Vagina (tissue), 2 donors: ENCODE measurements around the gene HMCN1.

Experiments
- POLR2A ChIP-seq, 2 donors: fragments of 450-650 bp; IDR thresholded peaks; one replicate each; pipeline ENCODE4 v1.6.1; 2017; ENCODE audit warnings: antibody characterized with exemption in 2 of 2, mild to moderate bottlenecking in 2 of 2, moderate library complexity in 2 of 2
- POLR2AphosphoS5 ChIP-seq, 2 donors: sonication (generic); formaldehyde crosslinking; IDR thresholded peaks; one replicate each; pipeline ENCODE4 v1.9.0; 2017; ENCODE audit warnings: antibody characterized with exemption in 2 of 2, mild to moderate bottlenecking in 2 of 2, low read depth in 1 of 2; ENCODE audit not compliant: insufficient read depth in 1 of 2
- TF ChIP-seq, protein P1 (sequence below), 3 experiments: fragments of 450-650 bp in 2 of 3; fragments of 200-600 bp in 1 of 3; sonication (generic) in 1 of 3; IDR thresholded peaks; one replicate each; pipeline ENCODE4 v1.5.1; 2017 to 2019; ENCODE audit warnings: antibody characterized with exemption in 3 of 3, mild to moderate bottlenecking in 2 of 3, moderate library complexity in 2 of 3

DNA sequence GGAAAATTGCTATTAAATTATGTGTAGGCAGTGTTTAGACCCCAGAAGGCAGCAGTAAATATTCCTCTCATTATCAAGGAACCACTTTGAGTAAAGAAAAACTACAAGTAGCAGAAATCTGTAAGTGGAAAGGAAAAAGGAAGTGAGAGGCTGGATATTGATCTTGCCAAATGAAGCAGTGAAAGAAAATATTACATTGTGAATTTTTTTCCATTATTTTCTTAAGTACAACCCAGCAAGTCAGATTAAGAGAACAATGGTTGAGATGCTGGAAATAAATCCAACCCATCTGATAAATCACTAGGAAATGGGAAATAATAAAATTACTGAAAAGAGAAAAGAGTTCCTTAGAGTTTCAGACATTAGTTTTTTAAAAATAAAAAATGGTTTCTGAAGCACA, 106.7 kb downstream of the HMCN1 start:
- TF ChIP-seq, protein P1, sequence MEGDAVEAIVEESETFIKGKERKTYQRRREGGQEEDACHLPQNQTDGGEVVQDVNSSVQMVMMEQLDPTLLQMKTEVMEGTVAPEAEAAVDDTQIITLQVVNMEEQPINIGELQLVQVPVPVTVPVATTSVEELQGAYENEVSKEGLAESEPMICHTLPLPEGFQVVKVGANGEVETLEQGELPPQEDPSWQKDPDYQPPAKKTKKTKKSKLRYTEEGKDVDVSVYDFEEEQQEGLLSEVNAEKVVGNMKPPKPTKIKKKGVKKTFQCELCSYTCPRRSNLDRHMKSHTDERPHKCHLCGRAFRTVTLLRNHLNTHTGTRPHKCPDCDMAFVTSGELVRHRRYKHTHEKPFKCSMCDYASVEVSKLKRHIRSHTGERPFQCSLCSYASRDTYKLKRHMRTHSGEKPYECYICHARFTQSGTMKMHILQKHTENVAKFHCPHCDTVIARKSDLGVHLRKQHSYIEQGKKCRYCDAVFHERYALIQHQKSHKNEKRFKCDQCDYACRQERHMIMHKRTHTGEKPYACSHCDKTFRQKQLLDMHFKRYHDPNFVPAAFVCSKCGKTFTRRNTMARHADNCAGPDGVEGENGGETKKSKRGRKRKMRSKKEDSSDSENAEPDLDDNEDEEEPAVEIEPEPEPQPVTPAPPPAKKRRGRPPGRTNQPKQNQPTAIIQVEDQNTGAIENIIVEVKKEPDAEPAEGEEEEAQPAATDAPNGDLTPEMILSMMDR (IDR thresholded peaks at IDR 0.05) = no peak
- TF ChIP-seq POLR2AphosphoS5 (IDR thresholded peaks at IDR 0.05; ENCODE audit: insufficient read depth in 1 of 2, low read depth in 1 of 2) (no peak), POLR2A (IDR thresholded peaks at IDR 0.05) (no peak)
